ENCODE data around the gene INSL3. TPM values are rescaled to one million over a fixed set of nuclear protein-coding genes. Genes with fewer than 3 reads are reported as not detected.

The INSL3 gene
- total and polyA plus RNA-seq, 2 of the 13 experiments (the other 11 are each of a cell fraction or from before 2014, with no cell fraction given) = 0.30 TPM; not detected in 1

DNA sequence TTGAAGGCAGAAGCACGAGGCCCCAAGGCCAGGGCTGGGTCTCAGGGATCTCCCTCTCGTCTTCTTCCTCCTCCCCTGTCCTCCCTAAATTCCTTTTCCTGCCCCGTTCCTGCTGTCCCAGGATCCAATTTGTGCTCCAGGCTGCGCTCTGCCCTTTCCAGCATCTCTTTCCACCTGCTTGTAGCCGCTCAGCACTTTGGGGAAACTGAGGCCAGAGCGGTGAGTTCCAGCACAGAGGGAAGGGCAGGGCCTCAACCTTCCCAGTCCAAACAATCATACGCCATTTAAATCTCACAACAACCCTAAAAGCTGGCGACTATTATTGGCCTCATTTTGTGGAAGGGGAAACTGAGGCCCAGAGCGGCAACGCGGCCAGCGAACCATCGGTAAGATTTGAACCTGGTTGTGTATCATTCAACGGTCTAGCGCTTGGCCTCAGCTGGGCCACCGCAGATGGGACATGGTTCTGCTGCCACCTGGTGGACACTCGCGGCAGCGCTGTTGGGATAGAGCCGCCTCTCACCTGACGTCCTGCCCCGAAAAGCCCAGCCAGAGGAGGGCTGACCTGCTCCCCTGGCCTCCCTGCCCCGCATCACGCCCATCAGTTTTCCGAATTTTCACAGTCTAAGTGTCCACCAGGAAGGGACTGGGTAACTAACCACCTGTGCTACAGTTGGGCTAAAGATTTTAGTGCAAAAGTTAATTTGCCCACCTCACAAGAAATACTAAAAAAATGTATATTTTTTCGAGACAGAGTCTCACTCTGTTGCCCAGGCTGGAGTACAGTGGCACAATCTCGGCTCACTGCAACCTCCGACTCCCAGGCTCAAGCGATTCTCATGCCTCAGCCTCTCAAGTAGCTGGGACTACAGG, 34.2 kb upstream of the INSL3 start (continued):
- TF ChIP-seq FOXM1 (CRISPR knock-in tag; IDR thresholded peaks at IDR 0.05) (no peak), ZNF512B (CRISPR knock-in tag; IDR thresholded peaks at IDR 0.05; ENCODE audit: borderline replicate concordance) (no peak), HNF4G (IDR thresholded peaks at IDR 0.05; ENCODE audit: borderline replicate concordance, low read depth, low read length) (no peak), HNF4G (CRISPR knock-in tag; IDR thresholded peaks at IDR 0.05; ENCODE audit: borderline replicate concordance, low read depth) (no peak), RARG (CRISPR knock-in tag; IDR thresholded peaks at IDR 0.05; ENCODE audit: low read depth) (no peak), ZNF121 (CRISPR knock-in tag; IDR thresholded peaks at IDR 0.05) (no peak), ZNF562 (CRISPR knock-in tag; IDR thresholded peaks at IDR 0.05; ENCODE audit: borderline replicate concordance) (no peak), ZNF761 (CRISPR knock-in tag; conservative IDR thresholded peaks at IDR 0.05) (no peak), SIX4 (CRISPR knock-in tag; IDR thresholded peaks at IDR 0.05) (no peak), KDM2A (CRISPR knock-in tag; IDR thresholded peaks at IDR 0.05; ENCODE audit: borderline replicate concordance, low read depth) (peak; percentile 82), ARID4A (CRISPR knock-in tag; IDR thresholded peaks at IDR 0.05; ENCODE audit: borderline replicate concordance) (no peak; the same call in 1 of the 2 replicates), BCLAF1 (IDR thresholded peaks at IDR 0.05) (no peak), KLF11 (CRISPR knock-in tag; IDR thresholded peaks at IDR 0.05) (no peak), ZBTB7A (CRISPR knock-in tag; IDR thresholded peaks at IDR 0.05) (no peak), BHLHE40 (IDR thresholded peaks at IDR 0.05; ENCODE audit: low read length) (0 out of 2 replicates have a peak, but pooled peaks have one; percentile 34), JUND (CRISPR knock-in tag; IDR thresholded peaks at IDR 0.05) (no peak), ZNF282 (IDR thresholded peaks at IDR 0.05; ENCODE audit: partially characterized antibody) (no peak), HHEX (CRISPR knock-in tag; IDR thresholded peaks at IDR 0.05) (no peak), PLSCR1 (CRISPR knock-in tag; IDR thresholded peaks at IDR 0.05; ENCODE audit: borderline replicate concordance) (no peak)
